Heart right ventricle (tissue), 16 donors: ENCODE data around the gene B2M. TPM values are rescaled to one million over a fixed set of nuclear protein-coding genes. Genes with fewer than 3 reads are reported as not detected.

Experiments
- ATAC-seq, 8 donors: fragments of 200-7000 bp; cut with Tn5 transposase; one replicate each; pipeline ENCODE4 v1.9.1; 2020; ENCODE audit warnings: mild to moderate bottlenecking in 8 of 8, moderate library complexity in 8 of 8, moderate number of reproducible peaks in 1 of 8
- DNase-seq, 2 donors: peaks; one replicate each; pipeline ENCODE4 v3.0.0-alpha.2; 2020
- H3K27ac ChIP-seq, 10 donors: fragments of 200-600 bp; sonication (generic) in 2 of 10; one replicate each; pipeline versions ENCODE4 v1.5.0 to v1.8.0; 2020 to 2022; ENCODE audit warnings: mild to moderate bottlenecking in 3 of 10
- H3K27me3 ChIP-seq, 7 donors: fragments of 200-600 bp; one replicate each; pipeline ENCODE4 v1.8.0; 2021 to 2022; ENCODE audit warnings: mild to moderate bottlenecking in 2 of 7
- H3K36me3 ChIP-seq, 9 donors: fragments of 200-600 bp; sonication (generic) in 1 of 9; one replicate each; pipeline versions ENCODE4 v1.5.0 to v1.8.0; 2020 to 2022; ENCODE audit warnings: mild to moderate bottlenecking in 2 of 9
- H3K4me1 ChIP-seq, 9 donors: fragments of 200-600 bp; sonication (generic) in 1 of 9; one replicate each; pipeline versions ENCODE4 v1.5.0 to v1.8.0; 2020 to 2022; ENCODE audit warnings: mild to moderate bottlenecking in 4 of 9
- H3K4me3 ChIP-seq, 10 donors: fragments of 200-600 bp; sonication (generic) in 2 of 10; one replicate each; pipeline versions ENCODE4 v1.5.0 to v1.8.0; 2020 to 2022; ENCODE audit warnings: mild to moderate bottlenecking in 7 of 10, moderate library complexity in 2 of 10
- H3K9me3 ChIP-seq, 11 donors: fragments of 200-600 bp in 10 of 11; sonication (generic) in 2 of 11; one replicate each; pipeline versions ENCODE4 v1.5.0 to v1.8.0; 2013 to 2022; ENCODE audit warnings: mild to moderate bottlenecking in 2 of 11, control low read depth in 1 of 11, moderate library complexity in 1 of 11
- WGBS, 2 donors: extraction: QIAGEN DNeasy Blood & Tissue Kit; methylation state at CpG; one replicate each; pipeline ENCODE4 v1.1.7; 2013; ENCODE audit warnings: inconsistent platforms in 1 of 2; 5-methylcytosine and 5-hydroxymethylcytosine counted together
- intact Hi-C, 10 donors: fragments of 100-400 bp; cut with DNase I; formaldehyde crosslinking; loops; one replicate each; pipeline versions ENCODE4 v1.11.1 to v1.14.2; 2022
- polyA plus RNA-seq, 2 donors: library from polyadenylated mRNA; stranded (reverse); fragments of 200-250 nt; gene quantifications; one replicate each; pipeline ENCODE4 v1.2.3, GENCODE V29; 2013
- total RNA-seq, 10 donors: library from RNA; stranded (reverse); fragmentation: NEBNext Ultra II Directional in 3 of 10; extraction: Animal tissue kit (Norgen Biotek cat#: 25700) in 3 of 10; gene quantifications; one replicate each; pipeline versions ENCODE4 v1.2.1 to v1.2.4, GENCODE V29; 2021 to 2023
- TF ChIP-seq, protein P1 (sequence below), 9 donors: fragments of 200-600 bp; sonication (generic) in 2 of 9; IDR thresholded peaks; one replicate each; pipeline versions ENCODE4 v1.5.0 to v1.8.0; 2021 to 2022; ENCODE audit warnings: antibody characterized with exemption in 9 of 9, mild to moderate bottlenecking in 5 of 9, moderate library complexity in 1 of 9
- donor health status: Arrhythmogenic right ventricular cardiomyopathy.
- donor health status: ischemic (EF 13 %, LVEDD 7.1; RV severe dilation, severe dysfunction).
- donor health status: healthy with polysubstance abuse.
- donor health status: DM: no; HTN: yes; CAD: no.
- donor health status: DM: no; HTN: no; CAD: no.
- donor health status: ischemic (EF 25% LVEDD 6.9; RV normal size, moderate dysfunction).
- donor health status: ischemic (EF 25% LVEDD 5.7; RV mildly dilated, moderate dysfunction).
- donor health status: healthy.
- donor health status: DM: yes; HTN: yes; CAD: no.
- donor health status: Ischemic cardiomyopathy.
- donor health status: ischemic (EF 35%, LVEDD 5.7; RV mildly dilated, moderate dysfunction).
- donor health status: nonischemic (EF 11% LVEDD 7.7; RV severe dilation, severe dysfunction).
- donor health status: DM: yes; HTN: yes; CAD: no.
- donor health status: PGD.
- donor health status: ischemic (EF 29% LVEDD 5.4; RV normal size, mild dysfunction).
- donor health status: nonischemic (EF 23%, LVEDD 6.1; RV moderate dilation, normal function).

Gene B2M
- total and polyA plus RNA-seq, 12 donors, result 782 to 5,382 (median 1,085) TPM

DNA sequence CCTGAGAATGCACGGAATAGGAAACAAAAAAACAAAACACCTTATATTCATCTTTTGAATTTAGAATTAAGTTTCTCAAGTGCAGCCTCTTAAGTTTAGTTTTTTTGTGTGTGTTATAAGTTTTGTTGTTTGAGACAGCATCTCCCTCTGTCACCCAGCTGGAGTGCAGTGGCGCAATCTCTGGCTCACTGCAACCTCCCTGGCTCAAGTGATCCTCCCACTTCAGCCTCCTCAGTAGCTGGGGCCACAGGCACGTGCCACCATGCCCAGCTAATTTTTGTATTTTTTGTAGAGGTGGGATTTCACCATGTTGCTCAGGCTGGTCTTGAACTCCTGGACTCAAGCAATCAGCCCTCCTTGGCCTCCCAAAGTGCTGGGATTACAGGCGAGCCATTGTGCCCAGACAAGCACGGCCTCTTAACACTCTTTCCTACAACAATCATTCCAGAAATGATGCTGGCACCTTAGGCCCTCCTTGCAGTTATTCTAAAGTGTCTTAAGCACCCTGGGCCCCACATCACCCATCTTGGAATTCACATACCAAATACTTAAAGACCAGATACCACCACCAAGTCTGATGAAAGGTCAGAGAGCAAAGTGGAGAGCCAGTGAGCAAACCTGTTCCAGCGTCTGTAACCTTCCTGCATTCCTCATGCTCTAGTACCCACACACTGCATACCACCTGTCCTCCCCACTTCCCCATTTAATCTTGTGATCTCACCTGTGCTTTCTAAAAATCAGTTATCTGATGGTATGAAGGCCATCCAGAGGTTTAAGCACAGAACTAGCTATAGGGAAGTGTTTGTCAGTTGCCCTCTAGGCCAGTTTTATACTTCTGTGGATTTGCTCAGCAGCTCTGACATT is 41.0 kb upstream of the B2M start:
- no peak for ATAC-seq
- Histone ChIP-seq H3K27ac (no peak overlapping the region), H3K4me1 (peaks cover 0 to 17% (median 0%) of the 10 kb centered on the region in 9 donors), H3K27me3 (no peaks in the 10 kb centered on the region), H3K9me3 (no peaks in the 10 kb centered on the region), H3K4me3 (no peak overlapping the region), H3K36me3 (no peaks in the 10 kb centered on the region)
- 89 to 92% methylated on average over 6 of the region's 6 CpGs for WGBS, 2 donors
- TF ChIP-seq, protein P1, sequence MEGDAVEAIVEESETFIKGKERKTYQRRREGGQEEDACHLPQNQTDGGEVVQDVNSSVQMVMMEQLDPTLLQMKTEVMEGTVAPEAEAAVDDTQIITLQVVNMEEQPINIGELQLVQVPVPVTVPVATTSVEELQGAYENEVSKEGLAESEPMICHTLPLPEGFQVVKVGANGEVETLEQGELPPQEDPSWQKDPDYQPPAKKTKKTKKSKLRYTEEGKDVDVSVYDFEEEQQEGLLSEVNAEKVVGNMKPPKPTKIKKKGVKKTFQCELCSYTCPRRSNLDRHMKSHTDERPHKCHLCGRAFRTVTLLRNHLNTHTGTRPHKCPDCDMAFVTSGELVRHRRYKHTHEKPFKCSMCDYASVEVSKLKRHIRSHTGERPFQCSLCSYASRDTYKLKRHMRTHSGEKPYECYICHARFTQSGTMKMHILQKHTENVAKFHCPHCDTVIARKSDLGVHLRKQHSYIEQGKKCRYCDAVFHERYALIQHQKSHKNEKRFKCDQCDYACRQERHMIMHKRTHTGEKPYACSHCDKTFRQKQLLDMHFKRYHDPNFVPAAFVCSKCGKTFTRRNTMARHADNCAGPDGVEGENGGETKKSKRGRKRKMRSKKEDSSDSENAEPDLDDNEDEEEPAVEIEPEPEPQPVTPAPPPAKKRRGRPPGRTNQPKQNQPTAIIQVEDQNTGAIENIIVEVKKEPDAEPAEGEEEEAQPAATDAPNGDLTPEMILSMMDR (IDR thresholded peaks at IDR 0.05), result no peak
- no peak for DNase-seq
- intact Hi-C loops, result no loop called here

DNA sequence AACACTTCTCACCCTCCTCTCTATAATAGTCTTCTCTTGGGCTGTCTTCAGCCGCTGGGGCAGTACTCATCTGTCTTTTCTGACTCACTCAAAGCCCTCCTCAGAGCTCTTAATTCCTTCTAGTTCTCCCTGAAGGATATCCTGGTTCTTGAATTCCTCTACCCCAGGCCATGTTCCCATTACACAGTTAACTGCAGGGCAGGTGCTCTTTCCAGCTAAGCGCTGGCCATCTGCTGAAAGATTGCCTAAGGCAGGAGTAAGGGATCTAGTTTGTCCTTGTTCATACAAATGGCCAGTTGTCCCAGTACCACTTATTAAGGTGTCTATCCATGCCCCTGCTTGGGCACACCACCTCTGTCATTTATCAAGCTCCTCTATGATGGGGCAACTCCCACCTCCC is 37.7 kb upstream of the B2M start:
- H3K27ac ChIP-seq, result no peak overlapping the region
- WGBS, 2 donors, result 96 to 99% methylated on average over 2 of the region's 2 CpGs
- ATAC-seq, result no peak

DNA sequence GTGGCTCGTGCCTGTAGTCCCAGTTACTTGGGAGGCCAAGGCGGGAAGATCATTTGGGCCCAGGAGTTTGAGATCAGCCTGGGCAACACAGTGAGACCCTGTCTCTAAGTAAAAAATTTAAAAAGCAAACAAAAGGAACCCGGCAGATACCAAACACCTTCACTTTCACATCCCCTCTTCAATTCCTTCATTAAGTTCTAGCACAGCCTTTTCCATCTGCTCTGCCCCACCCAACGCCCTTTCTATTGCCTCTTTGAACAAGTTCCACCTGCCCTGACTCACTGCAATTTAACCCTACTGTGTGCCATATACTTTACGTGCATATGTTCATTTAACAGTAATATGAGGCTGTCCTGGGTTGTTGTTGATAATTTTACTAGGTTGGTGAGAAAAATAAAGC is 35.4 kb upstream of the B2M start:
- no peak for DNase-seq
- peaks cover 0 to 19% (median 0%) of the 10 kb centered on the region in 9 donors for H3K4me1 ChIP-seq
- H3K27ac ChIP-seq, result peak overlapping the region in 1 of 10 donors; percentile 73
- no peak overlapping the region for H3K4me3 ChIP-seq
- no peak for ATAC-seq
- no peaks in the 10 kb centered on the region for H3K36me3 ChIP-seq
- intact Hi-C loops, result no loop called here
- TF ChIP-seq, protein P1 (IDR thresholded peaks at IDR 0.05), result no peak
- H3K9me3 ChIP-seq, result no peaks in the 10 kb centered on the region
- WGBS, 2 donors, result 84 to 87% methylated on average over 5 of the region's 5 CpGs
- no peaks in the 10 kb centered on the region for H3K27me3 ChIP-seq

More for the DNA sequence above, 37.7 kb upstream of the B2M start:
- Histone ChIP-seq H3K36me3 (no peaks in the 10 kb centered on the region), H3K27me3 (no peaks in the 10 kb centered on the region), H3K9me3 (no peaks in the 10 kb centered on the region), H3K4me1 (peaks cover 0 to 19% (median 0%) of the 10 kb centered on the region in 9 donors), H3K4me3 (no peak overlapping the region)
- DNase-seq, result no peak
- TF ChIP-seq, protein P1 (IDR thresholded peaks at IDR 0.05), result no peak
- intact Hi-C loops, result no loop called here

DNA sequence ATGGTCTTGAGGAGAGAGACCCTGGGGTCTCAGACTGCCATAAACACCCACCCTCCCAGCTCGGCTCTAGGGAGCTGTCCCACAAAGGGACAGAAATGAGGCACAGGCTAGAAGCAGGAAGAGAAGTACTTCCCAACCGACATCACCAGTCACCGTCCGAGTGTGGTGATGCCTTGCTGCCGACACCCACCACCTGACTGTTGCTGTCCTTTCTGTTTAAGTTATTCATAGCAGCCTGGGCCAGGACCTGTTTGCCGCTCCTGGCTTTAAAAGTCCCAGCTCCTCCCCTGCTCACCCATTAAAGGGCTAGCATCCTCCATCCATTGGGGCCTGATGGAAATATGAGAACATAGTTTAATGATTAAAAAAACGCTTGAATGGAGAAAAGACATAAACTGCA is 34.6 kb upstream of the B2M start:
- TF ChIP-seq, protein P1 (IDR thresholded peaks at IDR 0.05), result no peak
- Histone ChIP-seq H3K4me3 (peak overlapping the region in 1 of 10 donors; percentile 18), H3K27me3 (no peaks in the 10 kb centered on the region), H3K27ac (peak overlapping the region in 1 of 10 donors; percentile 73), H3K4me1 (peaks cover 0 to 19% (median 0%) of the 10 kb centered on the region in 9 donors), H3K36me3 (no peaks in the 10 kb centered on the region), H3K9me3 (no peaks in the 10 kb centered on the region)
- WGBS, 2 donors, result 57 to 58% methylated on average over 7 of the region's 7 CpGs
- DNase-seq (no peak), ATAC-seq (peak in 2 of 8 donors; percentile 13 to 35)
- intact Hi-C loops, result no loop called here
